Keratinocyte (primary cell): ENCODE results near the gene LHFPL2. TPM values are rescaled to one million over a fixed set of nuclear protein-coding genes. Genes with fewer than 3 reads are reported as not detected.
"Not testable (repeated sequence)": the region's sequence is repeated elsewhere in the genome, so short reads cannot be mapped to it uniquely, and the experiment has no call there.

Experiments
- DNase-seq: peaks from one replicate; pipeline ENCODE4 v3.0.0-alpha.2; 2011; ENCODE audit warnings: low read depth, missing footprints, low spot score
- FAIRE-seq: peaks from 2 replicates; lab custom pipeline; 2011; peaks lifted over from hg19 to GRCh38; lab: Jason Lieb, UNC
- H2AFZ ChIP-seq: 2 replicates; pipeline ENCODE4 v1.6.0; 2012; ENCODE audit warnings: low read length, control low read depth, inconsistent platforms; ENCODE audit not compliant: control insufficient read depth
- H3K27ac ChIP-seq: 2 replicates; pipeline ENCODE4 v1.5.1; 2011; ENCODE audit warnings: low read length; ENCODE audit not compliant: control insufficient read depth, insufficient read depth
- H3K27me3 ChIP-seq: 3 replicates; pipeline ENCODE4 v1.6.0; 2011; ENCODE audit warnings: low read length; ENCODE audit not compliant: control insufficient read depth, insufficient read depth; ENCODE audit errors: extremely low read depth
- H3K36me3 ChIP-seq, 2 experiments: 2 replicates in 1 of 2; 3 replicates in 1 of 2; pipeline ENCODE4 v1.5.1; 2011; ENCODE audit warnings: low read length in 2 of 2, mild to moderate bottlenecking in 1 of 2; ENCODE audit not compliant: control insufficient read depth in 2 of 2, insufficient read depth in 2 of 2; ENCODE audit errors: extremely low read depth in 1 of 2
- H3K4me1 ChIP-seq: 3 replicates; pipeline ENCODE4 v1.5.1; 2011; ENCODE audit warnings: low read length; ENCODE audit not compliant: control insufficient read depth, insufficient read depth; ENCODE audit errors: extremely low read depth
- H3K4me2 ChIP-seq: 3 replicates; pipeline ENCODE4 v1.6.0; 2011; ENCODE audit warnings: low read depth, low read length; ENCODE audit not compliant: control insufficient read depth, insufficient read depth; ENCODE audit errors: extremely low read depth
- H3K4me3 ChIP-seq, 3 experiments: fragments of 200-600 bp in 1 of 3; sonication (generic) in 1 of 3; 2 replicates in 2 of 3; 3 replicates in 1 of 3; pipeline ENCODE4 v1.5.1; 2011 to 2016; ENCODE audit warnings: low read length in 3 of 3, mild to moderate bottlenecking in 3 of 3, control low read depth in 2 of 3, inconsistent platforms in 1 of 3, low read depth in 1 of 3, mixed read lengths in 1 of 3, mixed run types in 1 of 3, moderate library complexity in 1 of 3; ENCODE audit not compliant: control insufficient read depth in 2 of 3, insufficient read depth in 2 of 3; ENCODE audit errors: extremely low read depth in 1 of 3
- H3K79me2 ChIP-seq: 2 replicates; pipeline ENCODE4 v1.6.0; 2012; ENCODE audit warnings: low read length; ENCODE audit not compliant: control insufficient read depth, insufficient read depth
- H3K9ac ChIP-seq: 3 replicates; pipeline ENCODE4 v1.6.0; 2011; ENCODE audit warnings: low read length; ENCODE audit not compliant: control insufficient read depth, insufficient read depth; ENCODE audit errors: extremely low read depth
- H3K9me1 ChIP-seq: 3 replicates; pipeline ENCODE4 v1.6.0; 2011; ENCODE audit warnings: low read length; ENCODE audit not compliant: control insufficient read depth, insufficient read depth; ENCODE audit errors: extremely low read depth
- H3K9me3 ChIP-seq: 2 replicates; pipeline ENCODE4 v1.5.1; 2012; ENCODE audit warnings: low read depth, low read length; ENCODE audit not compliant: control insufficient read depth
- H4K20me1 ChIP-seq: 3 replicates; pipeline ENCODE4 v1.6.0; 2011; ENCODE audit warnings: low read length; ENCODE audit not compliant: control insufficient read depth, insufficient read depth; ENCODE audit errors: extremely low read depth
- CTCF ChIP-seq, 3 experiments: IDR thresholded peaks in 1 of 3; conservative IDR thresholded peaks in 1 of 3; optimal IDR thresholded peaks in 1 of 3; 2 replicates in 2 of 3; 3 replicates in 1 of 3; pipeline versions ENCODE3 to v1.5.1; 2011; ENCODE audit warnings: low read length in 3 of 3, mild to moderate bottlenecking in 3 of 3, moderate library complexity in 2 of 3, control low read depth in 1 of 3, inconsistent platforms in 1 of 3; ENCODE audit not compliant: insufficient read depth in 2 of 3; ENCODE audit errors: extremely low read depth in 1 of 3
- EZH2 ChIP-seq: IDR thresholded peaks from one replicate; pipeline ENCODE4 v1.6.1; 2012; ENCODE audit warnings: inconsistent platforms, mild to moderate bottlenecking, low read length, moderate library complexity
- dilution Hi-C: fragments of 300-500 bp; cut with MboI; formaldehyde crosslinking; loops from one replicate; pipeline ENCODE4 v1.7.0; 2020; ENCODE audit warnings: low sequenced_read_pairs; ENCODE audit not compliant: extremely low pct_ligation_motif_present
- polyA plus RNA-seq, 5 experiments: library from polyadenylated mRNA; depleted of rRNA in 3 of 5; stranded (reverse) in 3 of 5; stranded (forward) in 1 of 5; unstranded in 1 of 5; fragments of >200 nt; gene quantifications; 1 replicate in 1 of 5; 2 replicates in 3 of 5; 3 replicates in 1 of 5; pipeline versions ENCODE4 v1.2.1 to v1.2.3, GENCODE V29; 2011 to 2012; ENCODE audit warnings: missing spikeins in 2 of 5, low read depth in 1 of 5, low replicate concordance in 1 of 5

Gene LHFPL2
- polyA plus RNA-seq, 1 donor (not counting 4 experiments of a cell fraction or from before 2014, with no cell fraction given): 11.4 TPM

GRCh38 chr5:78683905-78684304 lies 35.3 kb upstream of the LHFPL2 start:
- H3K4me1 ChIP-seq, H3K36me3 ChIP-seq, H2AFZ ChIP-seq: not testable (repeated sequence)

GRCh38 chr5:78679905-78680304 lies 31.3 kb upstream of the LHFPL2 start:
- Histone ChIP-seq H3K4me3 (no peak overlapping the region), H3K9me3 (no peaks in the 10 kb centered on the region), H4K20me1 (no peaks in the 10 kb centered on the region), H3K9me1 (no peaks in the 10 kb centered on the region), H3K36me3 (no peaks in the 10 kb centered on the region), H3K9ac (no peak overlapping the region), H3K79me2 (no peaks in the 10 kb centered on the region), H3K27ac (no peak overlapping the region), H2AFZ (no peak overlapping the region), H3K27me3 (no peaks in the 10 kb centered on the region), H3K4me1 (peaks cover 11% of the 10 kb centered on the region), H3K4me2 (no peak overlapping the region)
- DNase-seq (no peak), FAIRE-seq (no peak)
- TF ChIP-seq CTCF (optimal IDR thresholded peaks at IDR 0.05 in 1 of 3, IDR thresholded peaks at IDR 0.05 in 1 of 3, conservative IDR thresholded peaks at IDR 0.05 in 1 of 3; ENCODE audit: extremely low read depth in 1 of 3, insufficient read depth in 2 of 3, low read length in 3 of 3): no peak
- no peak for TF ChIP-seq EZH2
- dilution Hi-C loops: no loop called here

More at GRCh38 chr5:78683905-78684304, 35.3 kb upstream of the LHFPL2 start:
- H3K4me2 ChIP-seq, dilution Hi-C loops, H3K9ac ChIP-seq, H3K79me2 ChIP-seq, DNase-seq, H3K9me3 ChIP-seq, H3K4me3 ChIP-seq, H4K20me1 ChIP-seq, FAIRE-seq, H3K27me3 ChIP-seq, H3K9me1 ChIP-seq, H3K27ac ChIP-seq: not testable (repeated sequence)
